ENCODE data around the gene ZNF709.
"Not testable (repeated sequence)": the region's sequence is repeated elsewhere in the genome, so short reads cannot be mapped to it uniquely, and the experiment has no call there.

GRCh38 chr19:12430726-12431299 is 53.8 kb downstream of the ZNF709 start:
- TF ChIP-seq MAX (IDR thresholded peaks at IDR 0.05); EGR1 (IDR thresholded peaks at IDR 0.05; ENCODE audit: low read depth); JUND (IDR thresholded peaks at IDR 0.05); CTCF (IDR thresholded peaks at IDR 0.05 in 2 of 3, conservative IDR thresholded peaks at IDR 0.05 in 1 of 3; ENCODE audit: borderline replicate concordance in 1 of 3, insufficient read depth in 1 of 3, low read depth in 2 of 3, low read length in 2 of 3); POLR2AphosphoS5 (IDR thresholded peaks at IDR 0.05; ENCODE audit: low read depth, low read length); POLR2A (IDR thresholded peaks at IDR 0.05; ENCODE audit: borderline replicate concordance, extremely low read depth, insufficient read depth, insufficient read length); REST (IDR thresholded peaks at IDR 0.05; ENCODE audit: low read depth); SRF (IDR thresholded peaks at IDR 0.05; ENCODE audit: low read depth): not testable (repeated sequence)
